ENCODE results near the gene MIOS. TPM values are rescaled to one million over a fixed set of nuclear protein-coding genes. Genes with fewer than 3 reads are reported as not detected.

MIOS gene
- total RNA-seq, 4 donors from 2014 or later: 37.2 to 48.7 (median 42.6) TPM

GRCh38 chr7:7522421-7522820, 44.3 kb upstream of the MIOS start:
- Histone ChIP-seq H3K36me3 (no peaks in the 10 kb centered on the region), H3K27ac (no peak overlapping the region), H3K27me3 (no peaks in the 10 kb centered on the region), H3K9me3 (no peaks in the 10 kb centered on the region), H3K4me3 (replicated peaks in 1 of 3) (no peak overlapping the region), H3K4me1 (no peaks in the 10 kb centered on the region)
- DNase-seq: no peak
- TF ChIP-seq, protein P1, sequence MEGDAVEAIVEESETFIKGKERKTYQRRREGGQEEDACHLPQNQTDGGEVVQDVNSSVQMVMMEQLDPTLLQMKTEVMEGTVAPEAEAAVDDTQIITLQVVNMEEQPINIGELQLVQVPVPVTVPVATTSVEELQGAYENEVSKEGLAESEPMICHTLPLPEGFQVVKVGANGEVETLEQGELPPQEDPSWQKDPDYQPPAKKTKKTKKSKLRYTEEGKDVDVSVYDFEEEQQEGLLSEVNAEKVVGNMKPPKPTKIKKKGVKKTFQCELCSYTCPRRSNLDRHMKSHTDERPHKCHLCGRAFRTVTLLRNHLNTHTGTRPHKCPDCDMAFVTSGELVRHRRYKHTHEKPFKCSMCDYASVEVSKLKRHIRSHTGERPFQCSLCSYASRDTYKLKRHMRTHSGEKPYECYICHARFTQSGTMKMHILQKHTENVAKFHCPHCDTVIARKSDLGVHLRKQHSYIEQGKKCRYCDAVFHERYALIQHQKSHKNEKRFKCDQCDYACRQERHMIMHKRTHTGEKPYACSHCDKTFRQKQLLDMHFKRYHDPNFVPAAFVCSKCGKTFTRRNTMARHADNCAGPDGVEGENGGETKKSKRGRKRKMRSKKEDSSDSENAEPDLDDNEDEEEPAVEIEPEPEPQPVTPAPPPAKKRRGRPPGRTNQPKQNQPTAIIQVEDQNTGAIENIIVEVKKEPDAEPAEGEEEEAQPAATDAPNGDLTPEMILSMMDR (IDR thresholded peaks at IDR 0.05): no peak
- TF ChIP-seq POLR2A (IDR thresholded peaks at IDR 0.05): no peak
- 85 to 87% methylated on average over 3 of the region's 3 CpGs for WGBS, 2 donors
- intact Hi-C loops (cut with DNase I): no loop called here

DNA sequence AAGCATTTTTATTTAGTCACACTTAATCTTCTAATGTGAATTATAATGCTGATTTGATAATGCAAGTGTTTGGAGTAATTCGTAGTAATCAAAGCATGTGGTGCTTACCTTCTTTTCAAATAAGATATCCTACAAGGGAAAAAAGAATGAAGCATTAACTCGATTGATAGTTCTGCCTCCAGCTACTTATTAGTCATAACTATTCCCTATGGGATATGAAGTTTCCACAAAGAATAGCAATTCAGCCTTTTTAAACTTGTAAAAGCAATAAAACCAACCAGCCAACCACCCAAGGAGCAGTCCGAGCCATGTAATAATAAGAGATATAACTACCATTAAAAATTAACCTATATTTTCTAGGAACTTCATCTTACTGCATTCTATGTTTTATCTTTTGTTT, 42.6 kb upstream of the MIOS start:
- DNase-seq: no peak
- Histone ChIP-seq H3K4me1 (no peaks in the 10 kb centered on the region), H3K9me3 (no peaks in the 10 kb centered on the region), H3K36me3 (no peaks in the 10 kb centered on the region), H3K4me3 (replicated peaks in 1 of 3) (no peak overlapping the region), H3K27ac (no peak overlapping the region), H3K27me3 (no peaks in the 10 kb centered on the region)
- TF ChIP-seq, protein P1 (IDR thresholded peaks at IDR 0.05): no peak
- TF ChIP-seq POLR2A (IDR thresholded peaks at IDR 0.05): no peak
- 83 to 85% methylated on average over 3 of the region's 3 CpGs for WGBS, 2 donors
- intact Hi-C loops (cut with DNase I): no loop called here

DNA sequence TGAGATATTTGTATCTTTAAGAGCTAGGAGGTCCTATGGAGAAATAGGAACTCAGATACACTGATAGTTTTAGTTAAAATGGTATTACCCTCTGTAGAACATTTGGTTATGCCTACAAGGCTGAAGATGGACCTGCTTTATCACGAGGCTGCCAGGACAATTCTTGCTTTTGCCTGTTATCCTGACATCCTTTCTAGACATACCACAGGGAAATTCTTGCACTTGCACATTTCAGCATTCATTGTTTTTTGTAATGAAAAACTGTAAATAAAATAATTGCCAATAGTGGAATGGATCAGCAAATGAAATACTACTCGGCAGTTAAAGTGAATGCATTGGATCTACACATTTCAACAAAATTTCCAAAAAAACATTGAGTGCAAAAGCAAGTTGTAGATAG, 40.7 kb upstream of the MIOS start:
- TF ChIP-seq, protein P1 (IDR thresholded peaks at IDR 0.05): no peak
- TF ChIP-seq POLR2A (IDR thresholded peaks at IDR 0.05): no peak
- no peaks in the 10 kb centered on the region for H3K9me3 ChIP-seq
- H3K4me1 ChIP-seq: no peaks in the 10 kb centered on the region
- H3K36me3 ChIP-seq: no peaks in the 10 kb centered on the region
- no peak overlapping the region for H3K4me3 ChIP-seq (replicated peaks in 1 of 3)
- 98 to 100% methylated on average over 2 of the region's 2 CpGs for WGBS, 2 donors
- DNase-seq: no peak
- intact Hi-C loops (cut with DNase I): no loop called here
- H3K27ac ChIP-seq: no peak overlapping the region
- no peaks in the 10 kb centered on the region for H3K27me3 ChIP-seq

DNA sequence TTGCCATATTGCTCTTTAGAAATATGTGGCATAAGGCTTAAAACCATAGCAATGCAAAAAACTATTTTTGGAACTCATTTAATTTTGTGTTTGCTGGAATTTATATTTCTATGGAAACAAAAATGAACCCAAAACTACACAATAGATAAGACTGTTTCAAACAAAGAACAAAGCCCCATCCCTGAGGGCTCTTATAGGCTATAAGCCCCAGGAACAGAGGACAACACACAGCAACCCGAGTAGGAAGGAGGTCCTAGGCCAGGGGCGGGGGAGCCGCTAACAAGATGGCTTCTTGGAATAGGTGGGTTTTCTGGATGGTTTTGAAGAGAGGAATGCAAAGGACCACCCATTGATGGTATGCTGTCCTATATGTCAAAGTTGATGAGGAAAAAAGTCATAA, 39.6 kb upstream of the MIOS start:
- H3K9me3 ChIP-seq: no peaks in the 10 kb centered on the region
- H3K27ac ChIP-seq: no peak overlapping the region
- no peaks in the 10 kb centered on the region for H3K27me3 ChIP-seq
- 87 to 96% methylated on average over 3 of the region's 3 CpGs for WGBS, 2 donors
- no peaks in the 10 kb centered on the region for H3K4me1 ChIP-seq
- no peaks in the 10 kb centered on the region for H3K36me3 ChIP-seq
- TF ChIP-seq, protein P1 (IDR thresholded peaks at IDR 0.05): no peak
- no peak for TF ChIP-seq POLR2A (IDR thresholded peaks at IDR 0.05)
- H3K4me3 ChIP-seq (replicated peaks in 1 of 3): no peak overlapping the region
- DNase-seq: no peak
- intact Hi-C loops (cut with DNase I): no loop called here

- Histone ChIP-seq H3K27ac (no peak overlapping the region), H3K27me3 (no peaks in the 10 kb centered on the region)
- 37 to 50% methylated on average over 4 of the region's 4 CpGs for WGBS, 2 donors
Measured at GRCh38 chr7:7529328-7529727, 37.4 kb upstream of the MIOS start.

More at GRCh38 chr7:7529328-7529727, 37.4 kb upstream of the MIOS start:
- Histone ChIP-seq H3K9me3 (no peaks in the 10 kb centered on the region), H3K36me3 (no peaks in the 10 kb centered on the region), H3K4me1 (no peaks in the 10 kb centered on the region), H3K4me3 (replicated peaks in 1 of 3) (no peak overlapping the region)
- peak; percentile 25 to 36 for DNase-seq
- no peak for TF ChIP-seq POLR2A (IDR thresholded peaks at IDR 0.05)
- TF ChIP-seq, protein P1 (IDR thresholded peaks at IDR 0.05): no peak
- intact Hi-C loops (cut with DNase I): no loop called here

All from thyroid gland (tissue), 4 donors.